GM23338 (cell line): Measurements from ENCODE around the gene PAGR1. TPM values are rescaled to one million over a fixed set of nuclear protein-coding genes. Genes with fewer than 3 reads are reported as not detected.

Experiments
- ATAC-seq: fragments of 200-7000 bp; cut with Tn5 transposase; 3 replicates; pipeline ENCODE4 v1.9.1; 2020
- DNase-seq: peaks from one replicate; pipeline ENCODE4 v3.0.0-alpha.2; 2015; ENCODE audit warnings: low spot score
- H2AFZ ChIP-seq: fragments of 200-600 bp; sonication (generic); 2 replicates; pipeline ENCODE4 v1.8.0; 2016; ENCODE audit warnings: antibody characterized with exemption, mild to moderate bottlenecking, moderate library complexity
- H3F3A ChIP-seq: fragments of 200-600 bp; sonication (generic); replicated peaks from 2 replicates; pipeline ENCODE4 v1.8.0; 2017; ENCODE audit warnings: antibody characterized with exemption, mixed run types, low read depth
- H3K27ac ChIP-seq: fragments of 200-600 bp; sonication (generic); 2 replicates; pipeline ENCODE4 v1.6.1; 2016; ENCODE audit warnings: low read depth
- H3K27me3 ChIP-seq: fragments of 200-600 bp; sonication (generic); 2 replicates; pipeline ENCODE4 v1.8.0; 2016; ENCODE audit warnings: mild to moderate bottlenecking, mixed run types, moderate library complexity; ENCODE audit not compliant: insufficient read depth
- H3K36me3 ChIP-seq: fragments of 200-600 bp; sonication (generic); 2 replicates; pipeline ENCODE4 v1.8.0; 2016; ENCODE audit warnings: mild to moderate bottlenecking; ENCODE audit not compliant: insufficient read depth
- H3K4me1 ChIP-seq: fragments of 200-600 bp; sonication (generic); 2 replicates; pipeline ENCODE4 v1.8.0; 2016; ENCODE audit warnings: mild to moderate bottlenecking, moderate library complexity; ENCODE audit not compliant: insufficient read depth
- H3K4me2 ChIP-seq: fragments of 200-600 bp; sonication (generic); 2 replicates; pipeline ENCODE4 v1.7.1; 2017; ENCODE audit warnings: mixed run types
- H3K4me3 ChIP-seq: fragments of 200-600 bp; sonication (generic); 2 replicates; pipeline ENCODE4 v1.6.1; 2016; ENCODE audit warnings: mixed run types
- H3K79me2 ChIP-seq: fragments of 200-600 bp; sonication (generic); replicated peaks from 2 replicates; pipeline ENCODE4 v1.8.0; 2017; ENCODE audit warnings: mild to moderate bottlenecking; ENCODE audit not compliant: insufficient read depth
- H3K9me2 ChIP-seq: fragments of 200-600 bp; sonication (generic); 2 replicates; pipeline ENCODE4 v1.8.0; 2017; ENCODE audit not compliant: insufficient read depth
- H4K20me1 ChIP-seq: fragments of 200-600 bp; sonication (generic); replicated peaks from 2 replicates; pipeline ENCODE4 v1.8.0; 2017; ENCODE audit warnings: mild to moderate bottlenecking; ENCODE audit not compliant: insufficient read depth
- H3K27ac Mint-ChIP-seq: 2 replicates; pipeline ENCODE4 v1.8.0; 2020; ENCODE audit warnings: inconsistent platforms, mild to moderate bottlenecking, moderate library complexity, mixed read lengths
- H3K27me3 Mint-ChIP-seq: 3 replicates; pipeline ENCODE4 v1.8.0; 2022; ENCODE audit warnings: low read depth, mild to moderate bottlenecking, moderate library complexity, mixed read lengths, inconsistent platforms; ENCODE audit not compliant: insufficient read depth, poor library complexity
- H3K36me3 Mint-ChIP-seq: 3 replicates; pipeline ENCODE4 v1.8.0; 2021; ENCODE audit warnings: low read depth, mild to moderate bottlenecking, inconsistent platforms, moderate library complexity, mixed read lengths
- H3K4me1 Mint-ChIP-seq: 3 replicates; pipeline ENCODE4 v1.8.0; 2020; ENCODE audit warnings: mild to moderate bottlenecking, inconsistent platforms, mixed read lengths
- H3K4me3 Mint-ChIP-seq: 3 replicates; pipeline ENCODE4 v1.8.0; 2021; ENCODE audit warnings: moderate library complexity, mild to moderate bottlenecking, inconsistent platforms, mixed read lengths
- H3K9me3 Mint-ChIP-seq: 3 replicates; pipeline ENCODE4 v1.8.0; 2020; ENCODE audit warnings: moderate library complexity, mild to moderate bottlenecking, inconsistent platforms, mixed read lengths
- CTCF ChIP-seq, 2 experiments: fragments of 200-600 bp in 1 of 2; sonication (generic) in 1 of 2; conservative IDR thresholded peaks; 2 replicates each; pipeline versions ENCODE4 v1.5.1 to v1.6.1; 2016 to 2017; ENCODE audit warnings: antibody characterized with exemption in 2 of 2, low read depth in 2 of 2, mild to moderate bottlenecking in 2 of 2, moderate library complexity in 1 of 2
- ETS1 ChIP-seq: IDR thresholded peaks from 2 replicates; pipeline ENCODE4 v1.6.1; 2016; ENCODE audit warnings: antibody characterized with exemption
- EZH2 ChIP-seq: fragments of 200-600 bp; sonication (generic); IDR thresholded peaks from one replicate; pipeline ENCODE4 v1.8.0; 2017; ENCODE audit warnings: antibody characterized with exemption, mild to moderate bottlenecking, low read depth; ENCODE audit not compliant: unreplicated experiment
- NANOG ChIP-seq: IDR thresholded peaks from 2 replicates; pipeline ENCODE4 v1.6.1; 2016; ENCODE audit warnings: antibody characterized with exemption, borderline replicate concordance
- POLR2AphosphoS5 ChIP-seq: IDR thresholded peaks from 2 replicates; pipeline ENCODE4 v1.6.1; 2016; ENCODE audit warnings: antibody characterized with exemption, low read depth
- REST ChIP-seq: IDR thresholded peaks from one replicate; pipeline ENCODE4 v1.6.1; 2018; ENCODE audit warnings: antibody characterized with exemption; ENCODE audit not compliant: unreplicated experiment
- ZNF114 ChIP-seq: fragments of 250-450 bp; sonication (Bioruptor Pico); IDR thresholded peaks from 2 replicates; pipeline ENCODE4 v1.5.0; 2020; ENCODE audit warnings: mild to moderate bottlenecking, moderate library complexity
- ZNF331 ChIP-seq: fragments of 250-450 bp; sonication (Bioruptor Pico); IDR thresholded peaks from 2 replicates; pipeline ENCODE4 v1.5.0; 2020; ENCODE audit warnings: low read depth, mild to moderate bottlenecking, moderate library complexity
- polyA plus RNA-seq: library from polyadenylated mRNA; unstranded; fragments of >200 nt; fragmentation: Nextera tagmentation; extraction: Ambion mirVana; gene quantifications from 2 replicates; pipeline ENCODE4 v1.2.1, GENCODE V29; 2016
- total RNA-seq: library from RNA; depleted of rRNA; stranded (reverse); fragments of >200 nt; shearing (Covaris generic); gene quantifications from 2 replicates; pipeline ENCODE4 v1.2.3, GENCODE V29; 2014

Gene PAGR1
- total and polyA plus RNA-seq, 2 experiments from 2014 or later: 67.6 to 78.7 TPM

GRCh38 chr16:29835926-29836325 is 20.0 kb downstream of the PAGR1 start (continued):
- TF ChIP-seq REST (no peak), NANOG (no peak)

GRCh38 chr16:29836623-29837022 is 20.7 kb downstream of the PAGR1 start:
- Histone ChIP-seq H3K4me3 (no peak overlapping the region), H3K9me2 (no peaks in the 10 kb centered on the region), H2AFZ (0 out of 2 replicates have a peak overlapping the region, but pooled peaks have one; percentile 52), H3K27ac (no peak overlapping the region), H3K4me2 (no peak overlapping the region), H3F3A (no peaks in the 10 kb centered on the region), H4K20me1 (no peaks in the 10 kb centered on the region), H3K36me3 (no peaks in the 10 kb centered on the region), H3K4me1 (no peaks in the 10 kb centered on the region), H3K27me3 (no peaks in the 10 kb centered on the region), H3K79me2 (no peaks in the 10 kb centered on the region)
- Mint-ChIP-seq H3K4me3 (no peak overlapping the region), H3K27ac (no peak overlapping the region), H3K27me3 (peaks cover 3% of the 10 kb centered on the region), H3K36me3 (no peaks in the 10 kb centered on the region), H3K9me3 (no peaks in the 10 kb centered on the region), H3K4me1 (no peaks in the 10 kb centered on the region; the same call in 2 of the 3 replicates)
- no peak for TF ChIP-seq ZNF114 (CRISPR knock-in tag)
- TF ChIP-seq ETS1: no peak
- no peak for TF ChIP-seq POLR2AphosphoS5
- no peak for TF ChIP-seq CTCF (conservative IDR thresholded peaks at IDR 0.05; ENCODE audit: low read depth in 2 of 2)
- no peak for TF ChIP-seq REST
- no peak for TF ChIP-seq EZH2
- no peak for TF ChIP-seq NANOG
- no peak for TF ChIP-seq ZNF331
- DNase-seq (no peak), ATAC-seq (peak; percentile 52)
